OCI-M2 (cell line): ENCODE measurements around the gene SPP2.

Experiments
- DNase-seq: peaks from one replicate; lab custom pipeline; 2025; ENCODE audit not compliant: unreplicated experiment; lab: John Stamatoyannopoulos, UW

Gene SPP2

DNA sequence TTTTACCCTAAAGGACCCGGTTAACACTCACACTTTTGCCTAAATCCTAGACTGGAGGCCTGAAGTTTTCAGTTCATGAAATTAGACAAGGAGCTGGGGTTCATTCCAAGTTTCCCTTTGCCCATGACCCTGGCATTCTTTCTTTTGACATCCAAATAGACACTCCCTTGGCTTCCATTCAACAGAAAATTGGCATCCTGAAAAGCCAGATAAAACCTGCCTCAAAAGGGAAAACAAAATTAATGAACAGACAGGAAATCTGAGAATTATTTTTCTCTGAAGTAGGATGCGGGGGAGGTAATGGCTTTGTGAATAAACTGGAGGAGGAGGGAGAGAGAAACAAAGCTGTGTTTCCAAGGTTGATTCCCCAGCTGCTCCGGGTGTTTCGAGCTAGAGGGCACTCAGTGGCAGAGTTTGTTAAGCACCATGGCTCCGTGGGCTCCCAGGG is 41.0 kb downstream of the SPP2 start:
- no peak for DNase-seq

GRCh38 chr2:234091883-234092282 is 41.4 kb downstream of the SPP2 start:
- no peak for DNase-seq

- DNase-seq = no peak
Measured at GRCh38 chr2:234092344-234092743, 41.8 kb downstream of the SPP2 start.

DNA sequence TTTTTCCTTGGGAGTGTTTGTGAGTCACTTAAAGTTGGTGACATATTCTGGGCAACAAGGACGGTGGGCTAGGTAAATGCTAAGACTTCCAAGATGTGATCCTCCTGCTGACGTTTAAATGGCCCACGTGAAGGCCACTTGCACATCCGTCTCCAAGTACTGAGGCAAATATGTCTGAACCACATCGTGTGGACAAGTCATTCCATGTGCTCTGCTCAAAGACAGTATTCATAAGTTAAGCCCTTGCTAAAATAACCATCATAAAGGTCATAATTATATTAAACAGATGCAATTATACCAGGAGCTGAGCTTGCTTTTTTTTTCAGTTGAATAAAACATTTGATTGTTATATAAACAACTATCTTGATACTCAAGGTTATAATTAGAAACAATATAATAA is 44.8 kb downstream of the SPP2 start:
- no peak for DNase-seq

DNA sequence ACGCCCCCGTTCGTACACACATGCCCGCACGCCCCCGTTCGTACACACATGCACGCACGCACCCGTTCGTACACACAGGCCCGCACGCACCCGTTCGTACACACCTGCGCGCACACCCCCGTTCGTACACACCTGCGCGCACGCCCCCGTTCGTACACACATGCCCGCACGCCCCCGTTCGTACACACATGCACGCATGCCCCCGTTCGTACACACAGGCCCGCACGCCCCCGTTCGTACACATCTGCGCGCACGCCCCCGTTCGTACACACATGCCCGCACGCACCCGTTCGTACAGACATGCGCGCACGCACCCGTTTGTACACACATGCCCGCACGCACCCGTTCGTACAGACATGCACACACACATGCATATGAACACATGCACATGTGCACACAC is 45.7 kb downstream of the SPP2 start:
- DNase-seq = no peak

DNA sequence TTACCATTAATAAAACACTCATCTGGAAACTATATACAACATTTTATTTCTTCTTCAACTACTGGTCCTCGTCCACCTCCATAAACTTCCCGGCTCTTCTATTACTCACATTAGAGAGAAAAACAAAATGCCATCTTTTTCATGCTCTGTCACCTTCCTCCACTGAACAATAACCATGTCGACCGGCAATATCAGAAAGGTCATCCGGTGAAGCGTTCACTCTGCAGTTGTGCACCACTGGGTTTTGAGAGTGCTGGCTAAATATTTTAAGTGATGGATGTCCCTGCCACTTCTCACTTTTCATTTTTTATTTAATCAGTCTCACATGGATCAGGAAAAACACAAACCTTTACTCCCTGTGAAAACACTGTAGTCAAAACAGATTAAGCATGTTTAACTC is 48.2 kb downstream of the SPP2 start:
- no peak for DNase-seq

GRCh38 chr2:234099266-234099665 is 48.8 kb downstream of the SPP2 start:
- DNase-seq = no peak

- DNase-seq = no peak
Measured at GRCh38 chr2:234100686-234101085, 50.2 kb downstream of the SPP2 start.

- no peak for DNase-seq
Measured at GRCh38 chr2:234102112-234102511, 51.6 kb downstream of the SPP2 start.

- no peak for DNase-seq
Measured at GRCh38 chr2:234107861-234108260, 57.4 kb downstream of the SPP2 start.

- no peak for DNase-seq
Measured at GRCh38 chr2:234109321-234109720, 58.8 kb downstream of the SPP2 start.

- no peak for DNase-seq
Measured at GRCh38 chr2:234110219-234110618, 59.7 kb downstream of the SPP2 start.

GRCh38 chr2:234111523-234111922 is 61.0 kb downstream of the SPP2 start:
- DNase-seq = no peak

DNA sequence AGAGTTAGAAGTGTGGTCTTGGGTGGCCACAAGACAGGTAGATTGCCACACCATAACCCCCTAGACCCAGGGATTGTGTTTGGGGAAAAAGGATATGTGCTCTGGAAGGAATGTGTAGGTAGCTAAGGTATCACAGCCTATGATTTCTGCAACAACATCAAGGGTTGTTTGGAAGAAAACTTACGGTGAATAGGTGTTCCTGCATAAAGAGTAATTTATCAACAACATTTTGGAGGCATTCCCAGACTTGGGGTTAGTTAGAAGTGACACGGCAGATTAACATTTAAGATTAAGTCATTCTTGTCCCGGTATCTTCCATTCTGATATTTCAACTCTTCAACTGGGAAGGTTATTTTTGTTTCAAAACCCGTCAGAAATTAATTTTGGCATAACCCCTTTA is 65.5 kb downstream of the SPP2 start:
- no peak for DNase-seq

- DNase-seq = no peak
Measured at GRCh38 chr2:234121999-234122398, 71.5 kb downstream of the SPP2 start.

GRCh38 chr2:234125451-234126145 is 75.1 kb downstream of the SPP2 start:
- DNase-seq = no peak

GRCh38 chr2:234126146-234126470 is 75.6 kb downstream of the SPP2 start:
- DNase-seq = no peak
